ENCODE measurements around the gene SH2D2A.

SH2D2A gene

DNA sequence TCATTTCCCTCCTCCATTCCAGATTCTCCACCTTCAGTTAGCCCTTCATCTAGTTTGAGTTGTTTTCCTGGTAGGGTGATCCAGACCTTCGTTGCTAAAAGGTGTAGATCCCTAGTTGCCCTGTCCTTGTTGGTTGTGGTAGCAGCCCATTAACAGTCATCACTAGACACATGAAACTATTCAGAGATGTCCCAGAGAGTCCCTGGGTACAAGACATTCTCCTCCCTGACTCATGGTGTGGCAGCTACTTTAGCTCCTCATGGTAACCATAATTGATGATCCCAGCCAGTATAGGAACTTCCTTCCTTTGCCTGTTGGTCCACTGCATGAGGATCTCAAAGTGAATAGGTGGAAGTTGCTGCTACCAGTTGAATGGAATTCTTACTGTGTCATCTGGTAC, 6.0 kb upstream of the SH2D2A start:
- no peak for DNase-seq

DNA sequence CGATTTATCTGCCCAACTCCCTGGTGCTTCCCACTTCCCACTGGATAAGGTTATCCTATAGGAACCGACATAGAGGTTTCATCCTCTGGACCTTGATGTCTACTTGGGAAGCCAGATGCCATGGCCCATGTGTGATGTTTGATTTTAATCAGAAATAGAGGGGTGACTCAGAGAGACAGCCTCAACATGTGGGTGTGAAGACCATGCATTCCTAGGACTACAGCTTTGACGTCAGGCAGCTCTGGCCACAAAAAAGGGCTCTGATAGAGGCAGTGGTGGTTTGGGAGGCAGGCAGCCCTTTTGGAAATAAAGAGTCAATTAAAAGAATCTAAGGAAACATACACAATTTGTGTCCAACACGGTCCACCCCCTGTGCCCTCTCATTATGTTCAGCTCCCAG, 5.2 kb upstream of the SH2D2A start:
- DNase-seq: peak; percentile 37

DNA sequence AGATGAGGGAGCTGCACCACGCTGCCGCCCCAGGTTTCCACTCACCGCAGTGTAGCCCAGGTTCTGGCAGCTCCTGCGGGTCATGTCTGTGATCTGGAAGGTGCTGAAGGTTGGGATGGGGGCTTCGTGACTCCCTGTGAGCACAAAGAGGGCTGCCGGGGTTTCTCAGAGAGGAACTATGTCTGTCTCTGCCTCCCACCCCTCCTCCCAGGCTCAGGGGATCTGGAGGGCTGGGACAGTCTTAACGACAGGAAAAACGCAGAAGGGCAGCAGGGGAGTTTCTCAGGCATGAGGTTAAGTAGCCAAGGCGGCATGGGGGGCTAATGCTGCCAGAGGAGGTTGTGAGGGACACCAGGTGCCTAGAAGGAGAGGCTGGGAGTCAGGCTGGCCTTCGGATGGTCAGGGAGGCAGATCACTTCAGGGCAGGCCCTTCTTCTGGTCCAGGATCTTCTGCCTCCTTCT, 656 bp downstream of the SH2D2A start:
- DNase-seq: no peak

DNA sequence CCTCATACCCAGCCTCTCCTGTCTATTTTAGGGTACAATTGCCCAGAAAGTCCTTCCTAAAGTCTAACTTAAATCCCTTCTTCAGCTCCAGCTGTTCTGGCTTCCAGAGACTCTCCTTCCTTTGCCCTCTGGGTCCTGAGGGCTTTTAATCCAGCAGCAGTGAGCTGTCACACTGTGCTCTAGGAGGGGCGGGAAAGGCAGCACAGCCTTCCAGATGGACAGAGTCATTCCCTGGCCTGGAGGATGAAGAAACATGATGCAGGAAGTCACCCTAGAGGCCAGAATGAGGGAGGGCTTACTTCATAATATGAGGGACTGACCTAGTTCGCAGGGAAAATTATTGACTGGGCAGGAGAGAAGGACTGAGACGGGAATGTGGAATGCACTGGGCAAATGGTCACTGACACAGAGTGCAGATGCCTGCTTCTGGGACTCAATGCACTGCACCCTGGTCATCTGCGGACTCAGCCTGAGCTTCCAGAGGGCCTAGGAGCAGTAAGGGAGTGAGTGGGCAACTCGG, 1.3 kb downstream of the SH2D2A start:
- DNase-seq: no peak

DNA sequence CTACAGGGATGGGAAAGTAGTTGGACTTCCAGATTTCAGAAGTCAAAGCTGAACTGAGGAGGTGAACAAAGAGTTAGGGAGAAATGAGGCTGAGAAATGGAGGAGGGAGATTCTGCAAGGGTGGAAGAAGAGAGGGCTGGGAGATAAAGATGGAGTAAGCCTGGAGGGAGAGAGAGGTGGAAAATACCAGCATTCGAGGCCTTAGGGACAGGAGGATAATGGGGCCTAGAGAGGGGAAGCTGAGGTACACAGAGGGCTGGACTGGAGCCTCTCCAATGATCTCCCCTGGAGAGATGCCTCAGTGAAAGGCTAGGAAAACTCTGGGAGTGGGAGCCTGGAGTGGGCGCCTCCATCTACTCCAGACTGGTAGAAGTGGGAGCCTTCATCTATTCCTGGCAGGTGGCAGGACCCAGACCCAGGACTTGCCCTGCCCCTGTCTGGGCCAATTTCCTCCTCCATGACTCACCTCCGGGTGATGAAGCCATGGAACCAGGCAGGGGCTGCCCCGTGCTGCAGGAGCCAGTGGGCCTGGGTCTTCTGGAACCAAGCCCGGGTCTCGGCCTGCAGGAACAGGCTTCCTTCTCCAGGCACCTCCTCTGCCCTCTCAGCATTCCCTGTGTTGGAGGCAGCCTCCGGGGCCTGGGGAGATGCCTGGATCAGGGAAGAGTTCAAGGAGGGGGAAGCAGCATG, 1.9 kb downstream of the SH2D2A start:
- DNase-seq: peak; percentile 43

DNA sequence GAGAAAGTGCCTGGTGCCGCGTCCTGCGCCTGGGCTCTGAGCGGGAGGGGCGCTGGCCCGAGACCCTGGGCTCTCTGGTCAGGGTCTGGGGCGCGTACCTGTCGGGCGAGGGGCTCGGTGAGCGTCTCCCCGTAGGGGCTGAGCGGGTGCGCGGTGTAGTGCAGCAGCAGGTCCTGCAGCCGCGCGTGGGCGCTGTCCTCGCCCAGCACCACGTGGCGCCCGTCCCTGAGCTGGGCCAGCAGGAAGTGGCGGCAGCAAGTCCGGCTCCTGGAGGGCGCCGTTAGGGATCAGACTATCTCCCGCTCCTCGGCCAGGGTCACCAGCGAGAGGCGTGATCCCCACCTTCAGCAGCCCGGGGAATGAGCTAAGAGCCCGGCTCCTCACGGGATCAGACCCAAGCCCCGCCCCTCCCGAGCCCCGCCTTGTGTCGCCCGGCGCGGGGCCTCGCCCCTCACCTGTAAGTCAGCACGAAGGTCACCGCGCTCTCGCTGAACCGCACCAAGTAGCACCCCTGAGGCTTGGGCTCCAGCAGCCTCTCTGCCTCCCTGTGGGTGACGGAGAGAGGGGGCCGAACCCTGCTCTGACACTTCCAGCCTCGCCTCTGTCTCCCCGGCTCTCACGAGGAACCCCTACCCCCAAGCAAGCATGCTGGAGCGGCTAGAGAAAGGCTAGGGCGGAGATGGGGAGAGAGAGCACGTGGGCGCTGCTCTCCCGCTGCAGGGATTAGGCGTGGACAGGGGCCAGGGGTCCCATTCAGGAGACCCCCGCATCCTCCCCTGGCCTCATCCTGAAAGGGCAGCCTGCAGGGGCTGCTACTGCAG, 2.7 kb downstream of the SH2D2A start:
- peak; percentile 69 for DNase-seq

DNA sequence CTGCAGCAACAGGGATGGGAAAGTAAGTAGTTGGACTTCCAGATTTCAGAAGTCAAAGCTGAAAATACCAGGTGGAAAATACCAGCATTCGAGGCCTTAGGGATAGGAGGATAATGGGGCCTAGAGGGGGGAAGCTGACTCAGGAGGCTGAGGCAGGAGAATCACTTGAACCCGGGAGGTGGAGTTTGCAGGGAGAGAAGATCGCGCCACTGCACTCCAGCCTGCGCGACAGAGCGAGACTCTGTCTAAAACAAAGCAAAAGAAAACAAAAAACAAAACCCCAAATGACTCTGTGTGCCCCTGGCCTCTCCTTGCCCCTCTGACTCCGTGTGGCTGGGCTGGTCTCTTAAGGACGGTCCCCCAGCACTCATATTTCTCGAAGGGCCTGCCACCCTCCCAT, 3.4 kb downstream of the SH2D2A start:
- DNase-seq: no peak

DNA sequence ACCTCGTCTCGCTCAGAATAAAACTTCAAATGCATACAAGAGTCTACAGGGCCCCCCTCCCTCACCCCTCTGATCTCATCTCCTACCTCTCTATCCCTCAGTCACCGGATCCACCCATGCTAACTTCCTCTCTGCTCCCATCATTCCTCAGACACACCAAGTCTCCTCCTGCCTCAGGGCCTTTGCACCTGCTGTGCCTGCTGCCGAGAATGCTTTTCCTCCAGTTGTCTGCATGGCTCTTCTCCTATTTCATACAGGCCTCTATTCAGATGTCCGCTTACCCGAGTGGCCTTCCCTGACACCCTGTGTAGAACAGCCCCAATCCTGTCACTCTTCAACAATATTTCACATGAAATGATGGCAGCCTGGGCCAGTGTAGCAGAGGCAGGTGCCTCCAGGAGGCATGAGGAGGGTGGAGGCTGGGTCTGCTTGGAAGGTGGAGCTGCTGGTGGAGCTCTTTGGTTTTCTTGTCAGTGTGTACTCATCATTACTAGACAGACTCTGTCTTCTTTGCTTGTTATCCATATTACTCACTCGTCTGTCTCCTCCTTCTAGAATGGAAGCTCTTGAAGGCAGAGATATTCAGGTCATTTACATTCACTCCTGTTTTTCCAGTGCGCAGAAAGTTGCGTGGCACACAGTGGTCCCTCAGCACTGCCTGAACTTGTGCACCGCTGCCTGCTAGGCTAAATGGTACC, 4.2 kb downstream of the SH2D2A start:
- DNase-seq: no peak

DNA sequence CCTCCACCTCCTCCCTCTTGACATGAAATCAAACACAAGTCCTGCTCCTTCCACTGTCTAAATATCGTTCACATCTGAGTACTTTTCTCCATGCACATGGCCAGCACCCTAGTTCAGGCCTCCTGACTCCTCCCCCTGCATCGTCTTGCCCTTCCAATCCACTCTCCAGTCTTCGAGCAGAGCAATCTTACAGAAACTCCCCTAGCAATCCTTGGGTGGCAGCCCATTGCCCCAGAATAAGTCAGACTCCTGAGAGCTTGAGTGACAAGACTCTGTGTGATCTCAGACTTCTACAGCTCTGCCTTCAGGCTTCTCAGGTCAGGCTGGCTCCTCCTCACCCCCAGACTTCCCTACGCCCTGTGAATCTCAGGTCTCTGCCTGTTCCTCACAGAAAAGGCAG, 5.5 kb downstream of the SH2D2A start:
- no peak for DNase-seq

DNA sequence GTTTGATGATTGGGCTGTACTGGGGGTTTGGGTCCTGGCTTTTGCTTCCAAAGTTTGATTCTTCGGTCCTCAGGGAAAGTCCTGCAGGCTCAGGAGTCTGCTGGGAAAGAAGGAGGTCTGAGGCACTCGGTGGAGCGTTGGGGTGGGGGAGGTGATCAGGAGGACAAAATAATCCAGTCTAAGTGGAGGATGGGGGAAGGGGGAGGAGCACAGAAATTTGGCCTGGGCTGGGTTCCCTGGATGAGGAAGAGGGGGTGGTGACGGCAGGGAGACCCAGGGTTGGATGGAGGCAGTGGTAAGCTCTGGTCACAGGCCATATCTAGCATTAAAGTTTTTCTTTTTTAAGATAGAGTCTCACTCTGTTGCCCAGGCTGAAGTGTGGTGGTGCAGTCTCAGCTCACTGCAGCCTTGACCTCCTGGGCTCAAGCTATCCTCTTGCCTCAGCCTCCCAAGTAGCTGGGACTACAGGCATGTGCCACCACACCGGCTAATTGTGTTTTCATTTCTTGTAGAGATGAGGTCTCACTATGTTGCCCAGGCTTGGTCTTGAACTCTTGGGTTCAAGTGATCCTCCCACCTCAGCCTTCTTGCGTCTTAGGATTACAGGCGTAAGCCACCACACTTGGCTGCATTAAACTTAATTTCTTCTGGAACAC, 6.8 kb downstream of the SH2D2A start:
- DNase-seq: no peak

DNA sequence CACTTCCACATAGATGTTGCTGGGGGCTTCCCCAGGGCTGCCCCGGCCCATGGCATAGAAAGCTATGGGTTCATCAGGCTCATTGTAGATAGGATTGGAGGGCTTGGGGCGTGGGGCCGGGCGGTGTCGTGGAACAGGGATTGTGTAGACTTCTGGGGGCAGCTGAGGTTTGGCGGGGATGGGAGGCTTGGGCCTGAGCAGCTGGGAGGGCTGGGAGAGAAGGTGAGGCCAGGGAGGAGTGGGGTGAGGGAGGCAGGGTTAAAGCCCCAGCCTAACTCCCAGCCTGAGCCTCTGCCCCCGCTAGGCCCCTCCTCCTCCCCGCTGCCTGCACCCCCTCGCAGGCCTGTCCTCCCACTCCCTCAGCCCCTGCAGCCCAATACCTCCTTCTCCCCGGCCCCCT, 7.4 kb downstream of the SH2D2A start:
- DNase-seq: no peak

DNA sequence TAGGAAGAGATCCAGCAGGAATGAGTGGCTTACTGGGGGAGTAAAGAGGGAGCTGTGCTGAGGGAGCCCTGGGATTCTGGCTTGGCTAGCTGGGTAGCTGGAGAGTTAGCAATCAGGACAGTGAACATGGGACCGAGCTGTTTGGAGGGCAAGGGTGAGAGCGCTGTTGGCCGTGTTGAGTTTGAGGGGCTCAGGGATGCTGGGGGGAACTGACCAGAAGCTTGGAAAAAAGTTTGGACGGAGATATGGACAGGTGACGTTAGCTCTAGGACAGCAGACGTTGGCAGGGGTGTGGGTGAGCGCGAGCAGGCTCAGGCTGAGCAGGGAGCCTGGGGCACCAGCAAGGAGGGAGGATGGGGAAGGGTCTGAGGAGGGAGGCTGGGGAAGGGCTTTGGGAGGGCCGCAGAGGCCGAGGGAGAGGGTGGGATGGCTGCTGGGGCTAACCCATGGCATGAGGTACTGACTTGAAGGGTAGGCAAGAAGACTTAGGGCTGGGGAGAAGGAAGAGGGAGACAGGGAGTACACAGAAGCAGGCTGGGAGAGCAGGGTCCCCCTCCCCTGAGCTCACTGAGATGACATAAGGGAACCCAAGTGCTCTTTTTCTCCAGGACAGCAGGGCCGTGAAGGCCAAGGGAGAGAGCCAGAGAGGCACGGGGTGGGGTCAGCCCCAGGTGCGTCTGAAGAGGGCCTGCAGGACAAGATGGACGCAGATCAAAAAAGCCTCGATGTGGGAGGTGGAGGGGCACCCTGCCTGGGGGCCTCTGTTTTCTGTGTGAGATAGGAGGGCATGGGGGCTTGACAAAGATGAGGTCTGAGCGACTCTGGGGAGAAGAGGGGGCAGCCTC, 8.2 kb downstream of the SH2D2A start:
- no peak for DNase-seq

DNA sequence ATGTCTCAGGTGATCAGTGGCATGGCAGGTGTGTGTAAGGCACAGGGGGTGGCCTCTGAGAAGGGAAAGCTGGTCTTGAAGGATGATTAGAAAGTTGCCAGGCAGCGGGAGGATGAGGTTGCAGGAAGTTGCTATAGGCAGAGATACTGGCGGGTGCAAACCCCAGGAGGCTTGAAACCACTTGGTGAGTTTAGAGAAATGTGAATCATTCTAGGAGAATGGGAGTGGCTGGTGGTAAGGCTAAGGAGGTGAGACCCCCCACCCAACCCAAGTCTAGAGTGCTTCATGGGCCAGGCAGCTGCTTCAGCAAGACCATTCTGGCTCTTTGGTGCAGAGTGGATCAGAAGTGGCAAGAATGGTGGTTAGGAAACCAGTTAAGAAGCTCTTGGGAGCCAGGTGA, 9.0 kb downstream of the SH2D2A start:
- DNase-seq: no peak

DNA sequence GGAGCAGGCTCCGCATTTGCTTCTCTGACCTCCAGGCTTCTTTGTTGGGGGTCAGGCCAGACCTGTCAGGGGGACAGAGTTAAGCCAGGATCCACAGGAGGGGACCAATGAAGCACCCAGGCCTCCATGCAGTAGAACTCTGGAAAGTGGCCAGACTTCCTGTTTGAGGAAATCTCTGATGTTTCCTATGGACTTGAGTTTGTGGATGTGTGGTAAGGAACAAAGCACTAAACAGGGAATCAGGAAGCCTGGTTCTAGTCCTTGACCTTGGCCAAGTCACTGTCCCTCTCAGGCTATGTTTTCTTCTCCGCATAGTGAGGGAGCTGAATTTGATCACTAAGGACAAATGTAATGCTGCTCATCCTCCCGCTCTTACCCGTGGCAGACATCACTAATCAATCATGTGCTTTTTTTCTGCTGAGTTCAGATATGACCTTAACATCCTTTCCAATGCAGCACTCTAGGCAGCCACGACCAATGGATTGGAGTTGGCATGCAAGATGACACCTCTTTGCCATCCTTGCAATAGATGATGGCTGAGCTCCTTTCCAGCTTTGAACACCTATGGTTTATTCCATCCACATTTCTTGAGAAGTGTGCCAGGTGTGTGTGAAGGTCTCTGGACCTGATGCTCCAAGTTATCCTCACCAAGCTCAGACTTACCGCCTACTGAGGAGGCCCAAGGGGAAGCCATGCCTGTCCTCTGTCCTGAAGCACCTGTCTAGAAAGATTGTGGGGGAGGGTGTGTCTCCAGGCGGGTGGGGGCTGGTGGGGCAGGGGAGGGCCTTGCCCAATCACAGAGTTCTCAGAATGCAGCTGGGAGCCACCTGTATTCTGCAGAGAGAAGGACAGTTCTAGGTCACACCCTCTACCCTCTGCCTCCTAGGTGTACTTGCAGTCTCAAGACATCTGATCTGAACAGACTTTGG, 9.9 kb downstream of the SH2D2A start:
- DNase-seq: no peak

DNA sequence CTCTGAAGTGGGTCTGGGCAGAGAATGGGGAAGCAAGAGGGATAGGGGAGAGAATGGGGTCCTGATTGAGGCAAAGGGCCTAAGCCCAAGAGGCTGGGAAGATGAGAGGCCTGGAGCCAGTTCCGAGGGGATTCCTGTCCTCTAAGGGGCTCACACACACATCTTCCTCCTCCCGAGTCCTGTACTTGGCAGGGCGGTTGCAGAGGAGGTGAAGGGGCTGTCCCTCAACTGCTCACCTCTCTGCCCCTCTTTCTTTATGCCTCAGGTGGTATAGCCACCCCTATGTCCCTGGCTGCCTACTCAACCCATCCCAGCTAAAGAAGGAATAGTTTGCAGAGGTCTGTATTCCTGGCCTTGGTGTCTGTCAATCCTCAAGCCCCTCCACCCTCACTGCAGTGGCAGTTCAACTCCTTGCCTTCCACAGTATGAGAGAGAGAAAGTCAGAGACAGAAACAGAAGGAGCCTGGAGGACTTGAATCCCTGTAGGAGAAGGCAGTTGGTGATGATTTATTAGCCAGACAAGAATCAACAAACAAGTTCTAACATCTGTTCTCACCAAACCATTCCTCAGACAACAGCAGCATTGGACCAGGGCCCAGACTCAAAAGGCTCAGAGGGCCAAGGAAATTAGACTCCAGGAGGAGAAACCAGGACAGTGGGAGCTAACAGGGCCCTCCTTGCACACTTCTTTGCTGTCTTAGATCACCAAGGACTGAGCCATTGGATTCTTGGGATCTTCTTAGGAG, 10.7 kb downstream of the SH2D2A start:
- DNase-seq: no peak

DNA sequence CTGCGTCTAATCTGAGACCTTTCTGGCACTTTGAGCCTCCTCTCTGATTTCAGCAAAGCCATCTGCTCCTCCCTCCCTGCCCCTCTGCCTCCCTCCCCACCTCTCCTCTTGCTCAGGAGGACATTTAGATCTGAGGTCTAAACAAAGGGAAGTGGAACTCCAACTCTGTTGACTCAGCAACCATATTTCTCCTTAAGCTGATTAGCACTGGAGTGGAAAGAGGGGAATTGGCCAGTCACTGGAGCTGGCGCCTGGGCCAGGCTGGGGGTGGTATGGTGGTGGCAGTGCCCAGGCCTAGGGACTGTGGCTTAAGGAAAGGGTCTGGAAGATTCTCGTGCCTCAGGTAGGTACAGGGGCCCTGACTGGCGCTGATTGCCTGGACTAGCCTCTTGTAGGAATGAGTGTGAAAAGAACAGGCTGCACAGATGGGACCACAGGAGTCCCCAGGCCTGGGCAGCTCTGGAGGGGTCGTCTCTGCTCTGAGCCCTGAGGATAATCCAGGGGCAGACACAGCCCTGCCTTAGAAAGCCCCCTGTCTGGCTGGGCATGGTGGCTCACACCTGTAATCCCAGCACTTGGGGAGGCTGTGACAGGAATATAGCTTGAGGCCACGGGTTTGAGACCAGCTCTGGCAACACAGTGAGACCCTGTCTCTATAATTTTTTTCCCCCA, 11.9 kb downstream of the SH2D2A start:
- no peak for DNase-seq

DNA sequence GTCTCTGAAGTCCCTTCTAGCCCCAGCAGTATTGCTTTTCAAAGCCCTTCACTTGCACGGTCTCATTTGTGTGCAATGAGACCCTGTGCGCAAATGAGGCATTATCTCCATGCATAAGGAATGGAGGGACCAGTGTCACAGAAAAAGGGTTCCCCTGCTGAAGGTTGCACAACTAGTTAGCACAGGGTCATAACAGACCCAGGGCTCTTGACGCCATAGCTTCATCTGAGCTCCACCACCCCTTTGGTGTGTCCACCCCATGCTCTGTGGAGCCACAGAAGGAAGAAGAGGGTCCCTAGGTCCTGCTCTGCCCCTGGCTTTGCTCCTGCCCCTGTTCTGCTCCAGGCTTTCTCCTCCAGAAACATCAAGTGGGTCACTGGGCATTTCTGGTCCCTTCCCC, 12.6 kb downstream of the SH2D2A start:
- DNase-seq: no peak

DNA sequence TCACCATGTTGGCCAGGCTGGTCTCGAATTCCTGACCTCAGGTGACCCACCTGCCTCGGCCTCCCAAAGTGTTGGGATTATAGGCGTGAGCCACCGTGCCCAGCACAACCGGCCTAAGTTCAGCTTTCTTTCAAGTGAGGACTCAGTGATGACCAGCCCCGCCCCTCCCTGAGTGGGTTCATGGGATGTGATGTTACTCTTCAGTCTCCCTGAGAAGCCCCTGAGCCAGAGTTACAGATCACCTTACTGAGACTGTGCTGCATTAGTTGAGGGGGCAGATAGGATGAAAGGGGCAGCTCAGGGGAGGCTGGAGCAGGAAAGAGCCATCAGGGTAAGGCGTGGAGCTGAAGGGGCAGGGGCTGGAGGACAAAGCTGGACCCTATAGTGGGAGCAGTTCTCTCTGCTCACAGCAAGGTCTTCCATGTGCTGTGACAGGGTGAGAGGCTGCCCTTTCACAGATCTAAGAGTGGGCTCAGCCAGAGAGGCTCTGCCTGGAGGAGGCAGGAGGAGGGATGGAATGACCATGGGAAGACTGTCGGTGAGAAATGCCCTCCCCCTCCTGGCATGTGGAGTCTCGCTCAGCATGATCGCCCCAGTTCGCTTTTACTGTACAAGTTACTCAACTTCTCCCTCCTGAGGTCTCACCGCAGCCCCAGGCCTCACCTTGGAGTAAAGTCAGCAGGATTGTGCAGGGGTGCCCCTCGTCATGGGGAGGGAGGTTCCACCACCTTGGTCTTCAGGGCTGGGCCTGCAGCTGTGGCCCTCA, 13.4 kb downstream of the SH2D2A start:
- DNase-seq: no peak

DNA sequence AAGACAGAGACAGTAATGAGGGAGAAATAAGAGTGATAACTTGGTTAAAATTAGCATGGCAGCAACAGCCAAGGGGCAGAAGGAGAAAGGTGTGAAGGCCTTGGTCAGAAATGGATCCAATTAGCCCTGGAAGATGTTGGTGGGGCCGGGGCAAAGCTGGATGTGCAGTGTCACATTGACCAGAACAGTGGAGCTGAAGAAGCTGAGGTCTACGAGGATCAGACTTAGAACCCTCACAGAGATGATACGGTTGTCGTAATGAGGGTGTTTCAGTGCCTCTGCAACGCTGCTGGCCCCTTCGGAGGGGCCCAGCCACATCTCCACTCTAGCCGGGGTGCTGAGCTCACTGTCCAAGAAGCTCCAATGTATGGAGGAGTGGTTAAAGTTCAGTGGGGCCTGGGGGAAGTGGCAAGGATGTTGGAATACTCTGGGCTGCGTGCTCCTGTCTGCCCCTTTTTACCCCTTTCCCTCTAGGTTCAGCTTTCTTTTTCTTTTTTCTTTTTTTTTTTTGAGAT, 14.2 kb downstream of the SH2D2A start:
- no peak for DNase-seq

All from activated T-cell treated with anti-CD3 and anti-CD28 coated beads for 4 hours (primary cell).